ENCODE data around the gene RCBTB1. TPM values are rescaled to one million over a fixed set of nuclear protein-coding genes. Genes with fewer than 3 reads are reported as not detected.

RCBTB1 gene
- total and polyA plus RNA-seq, 2 donors (not counting 3 experiments of a cell fraction or from before 2014, with no cell fraction given) = 12.1 to 23.8 TPM

GRCh38 chr13:49533591-49534269 lies 51.6 kb downstream of the RCBTB1 start:
- CTCF ChIA-PET = no interaction called here

More at GRCh38 chr13:49533591-49534269, 51.6 kb downstream of the RCBTB1 start:
- Histone ChIP-seq H3K9me1 (replicated peaks; ENCODE audit: control insufficient read depth, extremely low read depth, insufficient read depth, low read length) (no peaks in the 10 kb centered on the region), H3K4me3 (replicated peaks in 1 of 3; ENCODE audit: insufficient read depth in 1 of 3, low read depth in 1 of 3, low read length in 3 of 3) (no peak overlapping the region), H3K27me3 (ENCODE audit: control insufficient read depth in 2 of 2, insufficient read depth in 2 of 2, low read length in 2 of 2) (no peaks in the 10 kb centered on the region), H2AFZ (ENCODE audit: low read depth, low read length) (no peak overlapping the region), H3K79me2 (ENCODE audit: control insufficient read depth, insufficient read depth, low read length) (no peaks in the 10 kb centered on the region), H4K20me1 (replicated peaks; ENCODE audit: control insufficient read depth, extremely low read depth, insufficient read depth, low read length) (no peaks in the 10 kb centered on the region), H3K4me2 (ENCODE audit: insufficient read depth, low read length) (no peak overlapping the region), H3K4me1 (ENCODE audit: control insufficient read depth, extremely low read depth, insufficient read depth, low read length) (no peaks in the 10 kb centered on the region), H3K9ac (replicated peaks; ENCODE audit: extremely low read depth, insufficient read depth, low read length) (no peak overlapping the region), H3K27ac (ENCODE audit: insufficient read depth, low read depth, low read length) (no peak overlapping the region), H3K36me3 (ENCODE audit: control insufficient read depth in 2 of 2, extremely low read depth in 1 of 2, insufficient read depth in 2 of 2, low read length in 2 of 2) (peaks cover 0 to 6% of the 10 kb centered on the region in 2 experiments), H3K9me3 (replicated peaks; ENCODE audit: control insufficient read depth, insufficient read depth, low read length) (no peaks in the 10 kb centered on the region)
- FAIRE-seq (no peak), DNase-seq (ENCODE audit: low read depth, low spot score) (no peak)
- intact Hi-C loops (cut with micrococcal nuclease) = no loop called here
- TF ChIP-seq CTCF (IDR thresholded peaks at IDR 0.05; ENCODE audit: extremely low read depth in 1 of 2, insufficient read depth in 1 of 2, low read depth in 1 of 2, low read length in 2 of 2) = no peak
- TF ChIP-seq EZH2 (IDR thresholded peaks at IDR 0.05; ENCODE audit: borderline replicate concordance, low read depth, low read length, severe bottlenecking) = no peak
- TF ChIP-seq JUN (IDR thresholded peaks at IDR 0.05; ENCODE audit: borderline replicate concordance, insufficient read depth, insufficient read length, low read depth) = no peak
- TF ChIP-seq POLR2A (IDR thresholded peaks at IDR 0.05; ENCODE audit: low read depth, low read length) = no peak
- TF ChIP-seq POLR2AphosphoS5 (IDR thresholded peaks at IDR 0.05; ENCODE audit: insufficient read depth, low read depth, low read length) = no peak
- no peak for TF ChIP-seq MAX (IDR thresholded peaks at IDR 0.05; ENCODE audit: insufficient read depth, insufficient read length)
- no peak for TF ChIP-seq FOS (IDR thresholded peaks at IDR 0.05; ENCODE audit: borderline replicate concordance, insufficient read depth, low read length)
- no peak for TF ChIP-seq GATA2 (IDR thresholded peaks at IDR 0.05; ENCODE audit: insufficient read depth, insufficient read length, low read depth, low read length)
- TF ChIP-seq MYC (IDR thresholded peaks at IDR 0.05; ENCODE audit: low read depth, low read length) = no peak
- dilution Hi-C loops (cut with MboI; ENCODE audit: extremely low pct_ligation_motif_present, low sequenced_read_pairs) = no loop called here
- TSS peak; percentile 17 for BruUV-seq (replicated peaks)
- POLR2A ChIA-PET = no interaction called here
